ENCODE data around the gene NEURL2.

The NEURL2 gene

DNA sequence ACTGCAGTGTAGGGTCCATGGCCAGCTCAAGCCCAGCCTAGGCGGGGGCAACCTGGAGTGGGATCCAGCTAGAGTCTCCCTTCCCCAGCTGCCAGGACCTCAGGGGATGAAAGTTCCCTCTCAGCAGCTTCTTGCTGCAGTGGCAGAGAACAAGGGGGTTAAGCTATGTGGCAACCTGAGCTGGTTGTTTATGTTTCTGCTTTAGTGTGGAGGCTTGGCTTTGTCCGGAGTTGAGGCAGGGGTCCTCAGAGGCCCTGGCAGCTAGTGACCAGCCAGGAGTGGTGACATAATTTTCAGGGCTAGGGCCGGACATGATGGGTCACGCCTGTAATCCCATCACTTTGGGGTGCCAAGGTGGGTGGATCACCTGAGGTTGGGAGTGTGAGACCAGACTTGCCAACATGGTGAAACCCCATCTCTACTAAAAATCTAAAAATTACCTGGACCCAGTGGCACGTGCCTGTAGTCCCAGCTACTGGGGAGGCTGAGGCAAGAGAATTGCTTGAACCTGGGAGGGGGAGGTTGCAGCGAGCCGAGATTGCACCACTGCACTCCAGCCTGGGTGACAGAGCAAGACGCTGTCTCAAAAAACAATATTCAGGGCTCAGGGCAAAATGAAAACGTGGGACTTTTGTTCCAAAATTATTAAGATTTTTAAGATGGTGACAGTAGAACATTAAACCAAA lies 35.0 kb upstream of the NEURL2 start:
- no peak for DNase-seq (ENCODE audit: extremely low read depth, low read depth)
- TF ChIP-seq, protein P1, sequence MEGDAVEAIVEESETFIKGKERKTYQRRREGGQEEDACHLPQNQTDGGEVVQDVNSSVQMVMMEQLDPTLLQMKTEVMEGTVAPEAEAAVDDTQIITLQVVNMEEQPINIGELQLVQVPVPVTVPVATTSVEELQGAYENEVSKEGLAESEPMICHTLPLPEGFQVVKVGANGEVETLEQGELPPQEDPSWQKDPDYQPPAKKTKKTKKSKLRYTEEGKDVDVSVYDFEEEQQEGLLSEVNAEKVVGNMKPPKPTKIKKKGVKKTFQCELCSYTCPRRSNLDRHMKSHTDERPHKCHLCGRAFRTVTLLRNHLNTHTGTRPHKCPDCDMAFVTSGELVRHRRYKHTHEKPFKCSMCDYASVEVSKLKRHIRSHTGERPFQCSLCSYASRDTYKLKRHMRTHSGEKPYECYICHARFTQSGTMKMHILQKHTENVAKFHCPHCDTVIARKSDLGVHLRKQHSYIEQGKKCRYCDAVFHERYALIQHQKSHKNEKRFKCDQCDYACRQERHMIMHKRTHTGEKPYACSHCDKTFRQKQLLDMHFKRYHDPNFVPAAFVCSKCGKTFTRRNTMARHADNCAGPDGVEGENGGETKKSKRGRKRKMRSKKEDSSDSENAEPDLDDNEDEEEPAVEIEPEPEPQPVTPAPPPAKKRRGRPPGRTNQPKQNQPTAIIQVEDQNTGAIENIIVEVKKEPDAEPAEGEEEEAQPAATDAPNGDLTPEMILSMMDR (IDR thresholded peaks at IDR 0.05; ENCODE audit: low read depth, low read length, missing control alignments): no peak
- no peak overlapping the region for H3K4me3 ChIP-seq (replicated peaks; ENCODE audit: low read depth, low read length)

DNA sequence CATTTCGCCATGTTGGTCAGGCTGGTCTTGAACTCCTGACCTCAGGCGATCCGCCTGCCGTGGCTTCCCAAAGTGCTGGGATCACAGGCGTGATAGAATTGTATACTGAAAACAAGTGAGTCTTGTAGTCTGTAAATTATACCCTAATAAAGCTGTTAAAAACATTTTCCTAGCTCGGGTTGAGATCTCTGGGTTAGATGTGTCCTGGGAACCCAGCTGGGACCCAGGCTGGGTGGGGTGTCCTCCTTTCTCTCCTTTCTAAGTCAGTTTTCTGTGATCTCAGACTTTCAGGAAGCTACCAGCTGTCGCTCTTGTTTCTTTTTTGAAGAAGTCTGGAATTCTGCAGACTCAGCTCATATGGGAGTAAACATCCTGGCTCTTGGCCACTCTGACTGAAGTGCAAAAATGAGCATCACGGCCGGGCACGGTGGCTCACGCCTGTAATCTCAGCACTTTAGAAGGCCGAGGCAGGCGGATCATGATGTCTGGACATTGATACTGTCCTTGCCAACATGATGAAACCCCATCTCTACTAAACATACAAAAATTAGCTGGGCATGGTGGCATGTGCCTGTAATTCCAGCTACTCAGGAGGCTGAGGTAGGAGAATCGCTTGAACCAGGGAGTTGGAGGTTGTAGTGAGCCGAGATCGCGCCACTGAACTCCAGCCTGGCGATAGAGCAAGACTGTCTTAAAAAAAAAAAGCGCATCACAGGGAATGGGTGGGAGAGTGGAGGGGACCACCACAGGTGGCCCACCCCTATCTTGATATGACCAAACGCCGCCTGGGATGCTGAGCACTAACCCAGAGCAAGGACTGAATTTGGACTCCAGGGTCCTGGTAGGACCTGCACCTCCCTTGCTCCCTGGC lies 33.6 kb upstream of the NEURL2 start:
- H3K4me3 ChIP-seq (replicated peaks; ENCODE audit: low read depth, low read length): no peak overlapping the region
- DNase-seq (ENCODE audit: extremely low read depth, low read depth): no peak
- TF ChIP-seq, protein P1 (IDR thresholded peaks at IDR 0.05; ENCODE audit: low read depth, low read length, missing control alignments): no peak

DNA sequence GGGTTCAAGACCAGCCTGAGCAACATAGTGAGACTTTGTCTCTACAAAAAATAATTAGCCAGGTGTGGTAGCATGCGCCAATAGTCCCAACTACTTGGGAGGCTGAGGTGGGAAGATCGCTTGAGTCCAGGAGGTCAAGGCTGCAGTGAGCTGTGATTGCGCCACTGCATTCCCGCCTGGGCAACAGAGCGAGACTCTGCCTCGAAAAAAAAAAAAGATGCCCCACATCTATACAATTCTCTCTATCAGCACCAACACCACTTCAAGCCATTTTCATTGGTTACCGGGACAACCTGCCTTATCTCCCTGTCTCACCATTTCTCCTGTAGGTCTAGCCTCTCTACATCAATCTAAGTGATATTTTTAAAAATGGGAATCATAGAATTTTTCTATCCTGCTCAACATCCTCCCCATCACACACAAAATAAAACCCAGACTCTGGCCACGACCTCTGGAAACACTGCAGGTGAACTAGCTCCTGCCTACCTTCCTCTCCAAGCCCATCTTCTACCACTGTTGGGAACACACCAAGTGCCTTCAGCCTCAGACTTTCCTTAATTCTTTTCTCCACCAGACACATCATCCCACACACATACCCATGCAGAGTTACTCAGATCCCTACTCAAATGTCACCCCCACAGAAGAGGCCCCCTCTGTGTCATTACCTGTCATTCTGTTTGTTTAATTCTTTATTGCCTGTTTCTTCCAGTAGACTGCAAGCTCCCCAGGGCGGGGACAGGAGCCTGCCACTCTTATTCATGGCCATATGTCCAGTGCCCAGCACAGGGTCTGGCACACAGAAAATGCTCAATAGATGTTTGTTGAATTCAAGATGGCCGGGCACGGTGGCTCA lies 30.6 kb upstream of the NEURL2 start:
- no peak for DNase-seq (ENCODE audit: extremely low read depth, low read depth)
- TF ChIP-seq, protein P1 (IDR thresholded peaks at IDR 0.05; ENCODE audit: low read depth, low read length, missing control alignments): no peak
- no peak overlapping the region for H3K4me3 ChIP-seq (replicated peaks; ENCODE audit: low read depth, low read length)

DNA sequence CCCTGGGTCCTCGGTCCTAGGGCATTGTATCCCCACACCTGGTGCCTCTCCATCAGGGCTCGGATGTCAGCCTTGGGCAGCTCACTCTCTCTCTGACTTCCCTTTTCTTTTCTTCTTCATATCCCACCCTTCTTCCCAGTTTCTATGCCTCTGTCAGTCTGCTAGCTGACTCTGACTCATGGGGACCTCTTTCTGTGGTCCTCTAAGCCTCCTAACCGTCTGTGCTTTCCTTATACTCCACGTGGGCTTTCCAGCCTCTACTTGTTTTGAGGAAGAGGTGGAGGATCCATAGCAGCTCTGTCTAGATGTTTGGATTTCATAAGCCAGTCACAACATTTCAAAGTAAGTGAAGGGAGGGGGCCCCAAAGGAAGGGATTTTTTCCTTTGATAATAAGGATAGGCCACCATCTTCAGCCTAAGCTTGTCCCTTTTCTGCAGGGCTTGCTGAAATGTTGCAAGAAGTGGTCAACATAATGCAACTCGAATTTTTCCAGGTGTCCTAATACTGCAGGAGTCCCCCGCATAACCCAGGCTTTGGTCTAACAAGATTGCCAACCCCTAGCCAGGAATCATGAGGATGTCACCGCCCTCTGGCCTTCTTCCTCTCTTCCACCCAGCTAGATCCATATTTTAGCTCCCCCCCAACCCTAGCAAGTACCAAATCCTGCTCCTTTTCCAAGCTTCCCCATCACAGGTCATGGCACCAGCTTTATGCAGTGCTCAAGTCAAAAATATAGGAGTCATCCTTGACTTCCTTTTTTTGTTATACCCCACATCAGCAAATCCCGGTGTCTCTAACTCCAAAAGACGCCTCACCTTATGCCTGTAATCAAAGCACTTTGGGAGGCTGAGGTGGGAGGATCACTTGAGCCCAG lies 29.7 kb upstream of the NEURL2 start:
- H3K4me3 ChIP-seq (replicated peaks; ENCODE audit: low read depth, low read length): no peak overlapping the region
- DNase-seq (ENCODE audit: extremely low read depth, low read depth): no peak
- TF ChIP-seq, protein P1 (IDR thresholded peaks at IDR 0.05; ENCODE audit: low read depth, low read length, missing control alignments): no peak

DNA sequence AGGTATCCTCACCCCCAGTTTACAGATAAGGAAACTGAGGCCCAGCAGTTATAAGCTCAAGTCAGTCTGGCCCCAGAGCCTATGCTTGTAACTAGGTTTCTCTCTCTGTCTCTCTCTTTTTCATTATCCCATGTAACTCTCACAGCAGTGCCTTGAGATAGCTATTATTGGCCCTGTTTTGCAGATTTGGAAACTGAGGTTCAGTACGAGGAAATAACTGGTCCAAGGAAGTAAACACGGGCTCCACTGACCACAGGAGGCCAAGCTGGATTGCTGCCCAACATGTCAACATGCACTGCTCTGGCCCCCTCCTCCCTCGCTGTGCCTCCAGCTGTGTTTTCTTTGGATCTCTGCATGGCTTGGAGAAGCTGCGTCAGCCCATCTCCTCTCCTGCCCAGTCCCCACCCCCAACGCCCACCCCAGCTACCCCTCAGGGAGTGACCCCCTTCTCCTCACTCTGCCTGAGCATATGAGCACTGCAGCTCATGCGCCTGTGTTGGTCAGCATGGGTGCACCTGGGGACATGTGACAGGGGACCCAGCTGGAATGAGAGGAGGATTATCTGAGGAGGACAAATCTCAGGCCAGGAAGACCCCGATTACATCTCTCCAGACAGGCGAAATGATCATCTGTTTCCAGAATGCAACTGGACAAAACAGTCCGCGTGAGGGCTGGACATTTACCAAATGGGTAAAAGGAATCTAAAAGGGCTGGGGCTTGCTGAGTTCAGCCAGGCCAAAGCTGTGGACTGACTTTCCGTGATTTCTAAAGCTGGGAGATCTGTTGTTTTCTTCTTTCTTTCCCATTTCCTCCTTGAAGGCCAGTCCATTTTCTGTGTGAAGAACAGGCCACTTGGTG lies 28.8 kb upstream of the NEURL2 start:
- TF ChIP-seq, protein P1 (IDR thresholded peaks at IDR 0.05; ENCODE audit: low read depth, low read length, missing control alignments): no peak
- no peak for DNase-seq (ENCODE audit: extremely low read depth, low read depth)
- H3K4me3 ChIP-seq (replicated peaks; ENCODE audit: low read depth, low read length): no peak overlapping the region
